Endometrial microvascular endothelial cells (primary cell): ENCODE data around the gene HECW1. TPM values are rescaled to one million over a fixed set of nuclear protein-coding genes. Genes with fewer than 3 reads are reported as not detected.

Source experiments
- in situ Hi-C: cut with HindIII; loops from 2 replicates; pipeline ENCODE4 v1.10.0; 2017; ENCODE audit warnings: low sequenced_read_pairs, low pct_unique_long_range_greater_than_20kb; ENCODE audit errors: inconsistent ontology term
- total RNA-seq: library from RNA; depleted of rRNA; stranded (reverse); fragments of >200 nt; gene quantifications from one replicate; pipeline ENCODE4 v1.2.3, GENCODE V29; 2015; ENCODE audit errors: inconsistent ontology term

Gene HECW1
- total RNA-seq, 1 donor from 2014 or later = not detected

- in situ Hi-C loops = no loop called here
Observed at GRCh38 chr7:43291789-43292188, 179.3 kb downstream of the HECW1 start.

GRCh38 chr7:43292384-43292783 lies 179.9 kb downstream of the HECW1 start:
- in situ Hi-C loops = no loop called here

GRCh38 chr7:43294080-43294630 lies 181.7 kb downstream of the HECW1 start:
- in situ Hi-C loops = no loop called here

GRCh38 chr7:43295429-43295828 lies 183.0 kb downstream of the HECW1 start:
- in situ Hi-C loops = no loop called here

- in situ Hi-C loops = no loop called here
Observed at GRCh38 chr7:43296306-43296705, 183.9 kb downstream of the HECW1 start.

- in situ Hi-C loops = no loop called here
Observed at GRCh38 chr7:43298617-43299016, 186.2 kb downstream of the HECW1 start.

GRCh38 chr7:43300121-43300520 lies 187.7 kb downstream of the HECW1 start:
- in situ Hi-C loops = no loop called here

GRCh38 chr7:43302211-43302711 lies 189.8 kb downstream of the HECW1 start:
- in situ Hi-C loops = no loop called here

- in situ Hi-C loops = no loop called here
Observed at GRCh38 chr7:43302773-43303460, 190.5 kb downstream of the HECW1 start.

- in situ Hi-C loops = no loop called here
Observed at GRCh38 chr7:43303740-43304241, 191.3 kb downstream of the HECW1 start.

- in situ Hi-C loops = no loop called here
Observed at GRCh38 chr7:43306404-43306803, 194.0 kb downstream of the HECW1 start.

GRCh38 chr7:43307522-43307921 lies 195.1 kb downstream of the HECW1 start:
- in situ Hi-C loops = no loop called here

GRCh38 chr7:43308913-43309705 lies 196.7 kb downstream of the HECW1 start:
- in situ Hi-C loops = no loop called here

- in situ Hi-C loops = no loop called here
Observed at GRCh38 chr7:43309706-43310022, 197.2 kb downstream of the HECW1 start.

GRCh38 chr7:43311052-43311451 lies 198.6 kb downstream of the HECW1 start:
- in situ Hi-C loops = no loop called here

- in situ Hi-C loops = no loop called here
Observed at GRCh38 chr7:43311694-43312093, 199.2 kb downstream of the HECW1 start.

GRCh38 chr7:43313628-43314378 lies 201.4 kb downstream of the HECW1 start:
- in situ Hi-C loops = no loop called here

- in situ Hi-C loops = no loop called here
Observed at GRCh38 chr7:43314379-43315158, 202.1 kb downstream of the HECW1 start.
